ENCODE measurements around the gene NSUN6. TPM values are rescaled to one million over a fixed set of nuclear protein-coding genes. Genes with fewer than 3 reads are reported as not detected.

NSUN6 gene
- polyA plus RNA-seq, 1 experiment = 2.7 TPM

GRCh38 chr10:18523025-18523424, 128.4 kb downstream of the NSUN6 start:
- Histone ChIP-seq H3K27me3 (ENCODE audit: control insufficient read depth, insufficient read depth, low read length) (no peaks in the 10 kb centered on the region), H3K36me3 (ENCODE audit: control insufficient read depth, insufficient read depth, low read length) (no peaks in the 10 kb centered on the region), H3K4me3 (ENCODE audit: low read depth, low read length) (no peak overlapping the region)
- TF ChIP-seq, protein P1, sequence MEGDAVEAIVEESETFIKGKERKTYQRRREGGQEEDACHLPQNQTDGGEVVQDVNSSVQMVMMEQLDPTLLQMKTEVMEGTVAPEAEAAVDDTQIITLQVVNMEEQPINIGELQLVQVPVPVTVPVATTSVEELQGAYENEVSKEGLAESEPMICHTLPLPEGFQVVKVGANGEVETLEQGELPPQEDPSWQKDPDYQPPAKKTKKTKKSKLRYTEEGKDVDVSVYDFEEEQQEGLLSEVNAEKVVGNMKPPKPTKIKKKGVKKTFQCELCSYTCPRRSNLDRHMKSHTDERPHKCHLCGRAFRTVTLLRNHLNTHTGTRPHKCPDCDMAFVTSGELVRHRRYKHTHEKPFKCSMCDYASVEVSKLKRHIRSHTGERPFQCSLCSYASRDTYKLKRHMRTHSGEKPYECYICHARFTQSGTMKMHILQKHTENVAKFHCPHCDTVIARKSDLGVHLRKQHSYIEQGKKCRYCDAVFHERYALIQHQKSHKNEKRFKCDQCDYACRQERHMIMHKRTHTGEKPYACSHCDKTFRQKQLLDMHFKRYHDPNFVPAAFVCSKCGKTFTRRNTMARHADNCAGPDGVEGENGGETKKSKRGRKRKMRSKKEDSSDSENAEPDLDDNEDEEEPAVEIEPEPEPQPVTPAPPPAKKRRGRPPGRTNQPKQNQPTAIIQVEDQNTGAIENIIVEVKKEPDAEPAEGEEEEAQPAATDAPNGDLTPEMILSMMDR (IDR thresholded peaks at IDR 0.05; ENCODE audit: insufficient read depth, low read depth, low read length) = no peak
- ChIA-PET CTCF (no interaction called here), POLR2A (no interaction called here)
- DNase-seq (ENCODE audit: low read depth) = no peak

GRCh38 chr10:18516851-18517250, 134.5 kb downstream of the NSUN6 start:
- Histone ChIP-seq H3K4me3 (ENCODE audit: low read depth, low read length) (no peak overlapping the region), H3K27me3 (ENCODE audit: control insufficient read depth, insufficient read depth, low read length) (no peaks in the 10 kb centered on the region), H3K36me3 (ENCODE audit: control insufficient read depth, insufficient read depth, low read length) (no peaks in the 10 kb centered on the region)
- DNase-seq (ENCODE audit: low read depth) = no peak
- ChIA-PET CTCF (no interaction called here), POLR2A (no interaction called here)
- TF ChIP-seq, protein P1 (IDR thresholded peaks at IDR 0.05; ENCODE audit: insufficient read depth, low read depth, low read length) = no peak

DNA sequence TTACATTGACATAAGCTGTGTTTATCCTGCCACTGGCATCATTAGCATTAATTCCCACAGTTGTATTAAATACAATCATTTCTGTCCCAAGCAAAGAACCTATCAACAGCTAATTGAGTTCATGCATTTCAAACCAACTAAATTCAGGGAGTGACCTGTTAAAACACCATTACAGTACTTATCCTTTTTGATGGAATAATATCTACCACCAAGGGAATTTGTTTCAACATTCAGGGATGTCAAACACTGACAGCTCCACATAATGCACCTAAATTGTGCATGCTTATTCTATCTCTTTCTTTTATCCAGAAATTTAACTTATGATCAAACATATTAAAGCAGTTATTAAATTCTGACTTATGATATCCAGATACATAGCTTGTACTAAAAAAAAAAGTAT, 136.8 kb downstream of the NSUN6 start:
- H3K36me3 ChIP-seq (ENCODE audit: control insufficient read depth, insufficient read depth, low read length) = no peaks in the 10 kb centered on the region
- POLR2A ChIA-PET = no interaction called here
- TF ChIP-seq, protein P1 (IDR thresholded peaks at IDR 0.05; ENCODE audit: insufficient read depth, low read depth, low read length) = no peak
- H3K27me3 ChIP-seq (ENCODE audit: control insufficient read depth, insufficient read depth, low read length) = no peaks in the 10 kb centered on the region
- H3K4me3 ChIP-seq (ENCODE audit: low read depth, low read length) = no peak overlapping the region
- CTCF ChIA-PET = no interaction called here
- no peak for DNase-seq (ENCODE audit: low read depth)

- no peak for DNase-seq (ENCODE audit: low read depth)
- no peaks in the 10 kb centered on the region for H3K27me3 ChIP-seq (ENCODE audit: control insufficient read depth, insufficient read depth, low read length)
- H3K4me3 ChIP-seq (ENCODE audit: low read depth, low read length) = no peak overlapping the region
- no peaks in the 10 kb centered on the region for H3K36me3 ChIP-seq (ENCODE audit: control insufficient read depth, insufficient read depth, low read length)
- POLR2A ChIA-PET = no interaction called here
- TF ChIP-seq, protein P1 (IDR thresholded peaks at IDR 0.05; ENCODE audit: insufficient read depth, low read depth, low read length) = no peak
- CTCF ChIA-PET = interaction anchor here (1.5 kb wide), 1 partner anchor 9 kb away, joined by 4 read pairs; no protein-coding TSS in a partner anchor
Observed at GRCh38 chr10:18508587-18508986, 142.8 kb downstream of the NSUN6 start.

DNA sequence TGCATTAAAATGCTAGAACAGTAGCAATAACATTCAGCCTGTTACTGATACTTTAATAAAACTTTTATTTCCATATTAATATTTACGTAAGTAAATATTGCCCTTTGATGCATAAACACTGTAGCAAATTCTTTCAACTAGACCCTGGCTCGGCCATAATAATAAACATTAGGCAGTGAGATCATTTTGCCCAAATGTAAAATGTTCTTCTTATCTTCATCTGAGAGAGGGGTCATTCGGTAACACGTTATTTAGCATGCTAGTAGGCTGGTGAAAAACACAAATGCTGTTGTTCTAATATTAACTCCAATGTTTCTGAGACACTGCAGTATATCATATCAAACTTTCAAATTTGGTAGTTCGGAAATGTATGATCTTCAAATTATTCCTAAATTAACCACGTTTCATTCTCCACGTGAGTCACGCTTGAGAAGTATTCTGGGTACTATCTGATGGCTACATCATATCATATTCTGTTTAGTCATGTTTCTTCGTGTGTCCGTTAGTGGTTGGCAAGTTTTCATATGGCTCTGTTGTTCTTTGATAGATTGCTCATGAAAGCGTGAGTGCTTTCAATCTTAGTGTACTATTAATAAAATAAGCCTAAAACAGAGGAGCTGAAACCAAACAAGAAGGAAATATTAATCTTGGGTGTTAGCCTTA, 145.8 kb downstream of the NSUN6 start:
- ChIA-PET POLR2A (interaction anchor here (0.5 kb wide), 1 partner anchor 138 kb away, joined by 3 read pairs; no protein-coding TSS in a partner anchor), CTCF (no interaction called here)
- no peak for DNase-seq (ENCODE audit: low read depth)
- no peaks in the 10 kb centered on the region for H3K27me3 ChIP-seq (ENCODE audit: control insufficient read depth, insufficient read depth, low read length)
- no peaks in the 10 kb centered on the region for H3K36me3 ChIP-seq (ENCODE audit: control insufficient read depth, insufficient read depth, low read length)
- TF ChIP-seq, protein P1 (IDR thresholded peaks at IDR 0.05; ENCODE audit: insufficient read depth, low read depth, low read length) = no peak
- H3K4me3 ChIP-seq (ENCODE audit: low read depth, low read length) = no peak overlapping the region
